Muscle layer of colon (tissue), 2 donors: ENCODE results near the gene RXRG.

Source experiments
- H3K27ac ChIP-seq: one replicate; pipeline ENCODE4 v1.7.0; 2013; ENCODE audit warnings: low read depth, mild to moderate bottlenecking, low read length, moderate library complexity
- H3K27me3 ChIP-seq, 2 donors: one replicate each; pipeline ENCODE4 v1.7.0; 2013; ENCODE audit warnings: low read length in 2 of 2, mild to moderate bottlenecking in 2 of 2; ENCODE audit not compliant: insufficient read depth in 2 of 2, control insufficient read depth in 1 of 2
- H3K36me3 ChIP-seq: one replicate; pipeline ENCODE4 v1.7.0; 2013; ENCODE audit warnings: mild to moderate bottlenecking, low read length; ENCODE audit not compliant: insufficient read depth
- H3K4me1 ChIP-seq: one replicate; pipeline ENCODE4 v1.7.0; 2013; ENCODE audit warnings: mild to moderate bottlenecking, low read length; ENCODE audit not compliant: insufficient read depth
- H3K4me3 ChIP-seq, 2 donors: one replicate each; pipeline ENCODE4 v1.7.0; 2013; ENCODE audit warnings: low read length in 2 of 2, low read depth in 1 of 2, mild to moderate bottlenecking in 1 of 2, moderate library complexity in 1 of 2
- H3K9ac ChIP-seq: one replicate; pipeline ENCODE4 v1.7.0; 2013; ENCODE audit warnings: low read length
- H3K9me3 ChIP-seq: one replicate; pipeline ENCODE4 v1.7.0; 2013; ENCODE audit warnings: mild to moderate bottlenecking, low read length
- donor health status: abdominal sarcoma.
- donor health status: Adenocarcinoma of cecum.

Gene RXRG

DNA sequence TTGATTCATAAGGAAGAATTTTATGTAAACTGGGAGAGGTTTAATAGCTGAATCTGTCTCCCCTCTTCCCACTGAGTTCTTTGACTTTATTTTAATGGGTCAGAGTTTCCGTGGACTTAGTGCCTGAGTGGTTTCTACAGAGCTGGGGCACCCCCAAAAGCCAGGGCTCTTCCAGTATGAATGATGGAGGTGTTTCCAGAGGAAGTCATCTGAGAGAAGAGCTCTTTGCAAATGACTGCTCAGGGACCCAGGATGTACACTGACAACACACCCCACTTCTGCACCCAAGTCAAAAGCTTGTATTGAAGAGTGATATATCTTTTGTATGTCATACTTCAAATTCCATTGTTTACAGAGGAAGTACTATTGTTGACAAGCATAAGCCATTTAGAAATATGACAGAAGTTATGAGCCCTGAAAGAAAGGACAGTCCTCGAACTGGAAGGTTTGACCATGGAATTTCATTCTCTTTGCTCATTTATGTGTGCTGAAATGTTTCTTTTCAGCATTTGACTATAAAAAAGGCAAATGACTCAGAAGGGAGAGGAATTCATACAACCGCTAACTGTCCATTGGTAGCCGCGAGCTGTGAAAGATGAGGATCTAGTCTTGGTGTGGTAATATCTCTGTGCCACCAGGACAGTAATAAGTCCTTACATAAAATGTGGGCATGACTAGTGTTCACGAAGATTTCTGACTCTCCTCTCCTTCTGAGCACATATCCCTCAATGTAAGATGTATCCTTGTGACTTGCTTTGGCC, 63.0 kb downstream of the RXRG start:
- Histone ChIP-seq H3K27me3 (no peaks in the 10 kb centered on the region), H3K36me3 (no peaks in the 10 kb centered on the region), H3K4me1 (peaks cover 11% of the 10 kb centered on the region), H3K4me3 (no peak overlapping the region), H3K27ac (no peak overlapping the region), H3K9ac (no peak overlapping the region), H3K9me3 (no peaks in the 10 kb centered on the region)

DNA sequence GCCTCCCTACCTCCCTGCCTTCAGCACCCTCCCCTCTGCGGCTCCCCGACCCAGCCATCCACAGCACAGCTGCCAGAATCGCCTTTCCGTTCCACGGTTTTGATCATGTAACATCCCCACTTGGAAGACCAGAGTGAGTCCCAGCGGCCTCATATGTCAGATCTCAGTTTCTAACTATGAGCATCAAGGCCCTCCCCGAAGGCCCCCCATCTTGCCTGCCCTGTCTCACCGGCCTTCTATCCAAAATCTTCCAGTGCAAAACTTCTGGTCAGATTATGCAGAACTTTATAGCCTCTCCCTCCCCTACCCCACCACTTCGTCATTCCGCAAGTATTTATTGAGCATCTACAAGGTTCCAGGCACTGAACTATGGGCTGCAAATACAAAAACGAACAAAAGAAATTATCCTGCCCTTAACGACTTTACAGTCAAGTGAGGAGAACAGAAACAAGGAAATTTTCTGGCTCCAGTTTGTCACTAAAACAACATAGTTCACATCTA, 68.1 kb downstream of the RXRG start:
- H3K27me3 ChIP-seq, result no peaks in the 10 kb centered on the region
- H3K9me3 ChIP-seq, result no peaks in the 10 kb centered on the region
- H3K27ac ChIP-seq, result peak overlapping the region; percentile 86
- no peak overlapping the region for H3K9ac ChIP-seq
- peaks cover 5% of the 10 kb centered on the region for H3K4me1 ChIP-seq
- no peaks in the 10 kb centered on the region for H3K36me3 ChIP-seq
- H3K4me3 ChIP-seq, result peak overlapping the region in 1 of 2 donors; percentile 58

DNA sequence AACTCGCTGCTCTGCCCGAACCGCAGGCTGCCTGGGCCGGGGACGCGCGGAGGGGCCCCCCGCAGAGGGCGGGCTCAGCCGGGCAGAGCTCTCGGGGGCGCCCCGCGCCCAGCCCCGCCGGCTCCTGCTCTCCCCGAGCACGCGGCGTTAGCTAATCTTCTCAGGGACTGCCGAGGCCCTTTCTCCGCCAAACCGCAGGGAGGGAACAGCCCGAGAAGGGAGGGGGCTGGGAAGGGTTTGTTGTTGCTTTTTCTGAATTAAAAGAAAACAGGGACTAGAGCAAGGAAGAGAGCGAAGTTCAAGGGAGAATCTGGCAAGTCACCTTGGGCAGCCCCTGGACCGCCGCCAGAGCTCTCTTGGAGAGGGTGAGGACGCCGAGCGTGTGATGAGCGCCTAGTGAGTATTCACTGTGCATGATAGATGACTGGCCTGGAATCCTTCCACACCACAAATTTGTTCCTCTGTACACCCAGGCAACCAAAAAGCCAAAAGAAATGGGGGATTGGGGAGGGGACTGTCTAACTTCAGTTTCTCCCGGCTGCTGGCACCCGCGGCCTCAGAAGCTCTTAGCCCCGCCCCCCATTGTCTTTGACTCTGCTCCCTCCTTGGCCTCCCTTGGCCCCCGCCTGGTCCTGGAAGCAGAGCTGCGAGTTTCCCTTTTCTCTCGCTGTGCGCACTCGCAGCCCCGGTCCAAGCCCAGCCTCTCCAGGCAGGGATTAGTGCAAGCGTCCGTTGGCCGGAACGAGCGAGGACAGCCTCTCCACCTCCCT, 68.7 kb downstream of the RXRG start:
- H3K9me3 ChIP-seq, result no peaks in the 10 kb centered on the region
- peaks cover 5% of the 10 kb centered on the region for H3K4me1 ChIP-seq
- H3K36me3 ChIP-seq, result no peaks in the 10 kb centered on the region
- peak overlapping the region; percentile 86 for H3K27ac ChIP-seq
- H3K4me3 ChIP-seq, result peak overlapping the region; percentile 58 to 60
- H3K9ac ChIP-seq, result peak overlapping the region; percentile 24
- no peaks in the 10 kb centered on the region for H3K27me3 ChIP-seq

DNA sequence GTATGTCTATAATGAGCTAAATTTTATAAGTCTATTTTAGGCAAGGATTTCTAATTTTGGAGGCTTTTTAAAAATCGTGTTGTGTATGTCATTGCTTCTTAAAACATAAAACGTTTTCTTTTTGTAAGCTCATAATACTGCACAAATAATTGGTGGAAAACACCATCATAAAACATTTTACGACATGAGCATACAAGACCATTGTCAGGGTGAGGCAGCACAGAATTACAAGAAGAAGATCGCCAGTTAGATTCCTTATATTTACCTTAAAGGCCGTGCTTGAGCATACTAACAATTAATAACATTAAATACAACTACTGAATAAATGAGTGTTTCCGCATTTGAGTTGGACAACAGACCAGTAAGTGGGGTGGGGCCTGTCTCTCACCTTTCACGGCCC, 69.3 kb downstream of the RXRG start:
- Histone ChIP-seq H3K4me1 (peaks cover 5% of the 10 kb centered on the region), H3K36me3 (no peaks in the 10 kb centered on the region), H3K9ac (peak overlapping the region; percentile 24), H3K4me3 (peak overlapping the region in 1 of 2 donors; percentile 58), H3K27me3 (no peaks in the 10 kb centered on the region), H3K27ac (peak overlapping the region; percentile 86), H3K9me3 (no peaks in the 10 kb centered on the region)

DNA sequence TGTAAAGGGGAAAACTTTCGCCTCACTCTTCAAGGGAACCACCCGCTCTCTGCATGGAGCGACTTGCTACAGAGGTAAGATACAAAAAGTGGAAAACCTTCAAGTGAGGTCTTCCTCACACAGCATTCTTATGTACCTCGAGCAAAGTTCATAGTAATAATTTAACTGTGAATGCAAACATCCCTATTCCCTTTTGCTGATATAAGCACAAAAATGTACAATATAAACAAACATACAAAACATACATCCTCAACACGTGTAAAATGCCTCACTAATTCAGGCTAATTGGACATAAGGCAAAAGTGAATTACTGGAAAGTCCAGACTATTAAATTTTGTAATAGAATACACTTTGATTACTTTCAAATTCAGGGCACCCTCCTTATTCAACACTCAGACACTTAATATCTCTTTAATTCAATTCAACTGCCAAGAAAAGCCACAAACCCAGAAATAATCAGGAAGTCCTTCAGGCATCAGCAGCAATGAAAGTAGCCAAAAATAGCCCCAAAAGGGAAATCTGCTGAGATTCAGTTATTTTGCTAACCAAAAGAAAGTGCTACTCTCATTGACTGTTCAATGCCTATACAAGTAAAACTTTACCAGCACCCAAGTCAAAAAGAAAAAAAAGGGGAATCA, 73.2 kb downstream of the RXRG start:
- Histone ChIP-seq H3K9me3 (no peaks in the 10 kb centered on the region), H3K27me3 (no peaks in the 10 kb centered on the region), H3K4me3 (no peak overlapping the region), H3K36me3 (no peaks in the 10 kb centered on the region), H3K9ac (no peak overlapping the region), H3K4me1 (peaks cover 5% of the 10 kb centered on the region), H3K27ac (no peak overlapping the region)

DNA sequence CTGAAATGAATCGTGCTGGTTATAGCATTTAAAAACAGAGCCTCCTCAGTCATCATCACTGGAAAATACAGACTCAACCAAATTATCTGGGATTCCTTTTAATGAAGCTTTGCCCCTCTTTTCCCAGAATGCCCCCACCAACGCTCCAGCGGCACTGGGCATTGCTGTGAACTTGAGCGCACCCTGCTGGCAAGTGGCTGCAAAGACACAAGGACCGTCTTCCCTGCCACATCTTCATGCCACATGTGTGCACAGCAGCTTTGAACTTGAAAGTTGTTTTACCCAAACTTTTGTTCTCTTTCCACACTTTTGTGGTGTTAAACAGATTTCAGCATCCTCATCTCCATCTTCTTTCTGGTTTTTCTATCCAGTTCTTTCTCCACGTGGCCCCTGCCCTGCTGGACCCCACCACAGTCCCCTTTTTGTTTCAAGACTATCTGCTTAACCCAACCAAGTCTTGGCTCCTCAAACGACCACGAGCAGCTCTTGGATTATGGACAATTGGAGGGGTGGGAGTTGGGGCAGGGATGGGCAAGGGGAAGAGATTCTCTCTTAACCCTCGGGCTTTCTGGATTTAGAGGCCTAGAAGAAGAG, 75.6 kb downstream of the RXRG start:
- H3K4me1 ChIP-seq, result peaks cover 9% of the 10 kb centered on the region
- no peaks in the 10 kb centered on the region for H3K36me3 ChIP-seq
- no peak overlapping the region for H3K27ac ChIP-seq
- no peaks in the 10 kb centered on the region for H3K9me3 ChIP-seq
- no peak overlapping the region for H3K9ac ChIP-seq
- no peak overlapping the region for H3K4me3 ChIP-seq
- H3K27me3 ChIP-seq, result no peaks in the 10 kb centered on the region

DNA sequence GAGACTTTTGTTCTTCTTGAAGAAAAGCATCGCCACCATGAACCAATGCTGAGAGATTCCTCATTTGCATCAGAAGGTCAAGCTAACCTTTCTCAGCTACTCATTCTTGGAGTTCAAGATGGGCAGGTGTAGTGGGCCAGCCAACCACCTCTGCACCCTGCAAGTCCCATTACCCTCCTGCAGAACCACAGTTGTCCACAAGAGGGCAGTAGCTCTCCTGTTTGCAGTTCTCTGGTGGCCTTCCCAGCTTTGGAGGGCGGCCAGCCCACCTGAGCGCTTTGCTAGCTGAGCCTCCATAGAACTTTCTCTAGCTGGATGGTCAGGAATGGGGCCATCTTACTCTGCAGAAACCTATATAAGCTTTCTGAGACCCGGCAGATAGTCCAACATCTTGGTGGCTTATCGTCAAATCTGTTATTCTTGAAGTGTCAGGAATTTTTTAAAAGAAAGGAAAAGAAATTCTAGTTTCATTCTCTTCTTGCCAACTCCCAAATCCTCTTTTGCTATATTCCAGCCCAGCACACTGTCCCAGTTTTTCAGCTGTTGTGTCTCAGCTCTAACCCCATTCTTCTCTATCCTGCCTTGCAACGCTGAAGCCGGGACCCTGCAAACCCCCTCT, 77.4 kb downstream of the RXRG start:
- Histone ChIP-seq H3K4me1 (peaks cover 9% of the 10 kb centered on the region), H3K9ac (no peak overlapping the region), H3K4me3 (no peak overlapping the region), H3K36me3 (no peaks in the 10 kb centered on the region), H3K9me3 (no peaks in the 10 kb centered on the region), H3K27me3 (no peaks in the 10 kb centered on the region), H3K27ac (no peak overlapping the region)

DNA sequence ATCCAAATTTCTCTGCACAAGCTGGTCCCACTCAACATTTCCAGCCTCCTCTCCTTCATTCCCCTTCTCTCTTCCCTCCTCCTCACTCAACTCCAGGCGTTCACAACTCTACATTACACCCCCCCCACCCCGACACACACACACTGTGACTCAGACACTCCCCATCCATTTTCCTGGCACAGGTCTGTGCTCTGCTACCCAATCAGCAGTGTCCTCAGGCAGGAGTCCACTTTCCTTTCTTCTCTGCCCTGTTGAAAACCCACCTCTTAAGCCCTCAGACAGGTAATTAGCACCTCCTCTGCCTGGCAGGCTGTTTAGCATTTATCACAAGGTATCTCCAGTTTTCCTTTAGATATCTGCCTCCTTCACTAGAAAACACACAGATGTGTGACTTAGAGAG, 79.6 kb downstream of the RXRG start:
- Histone ChIP-seq H3K9me3 (no peaks in the 10 kb centered on the region), H3K27ac (no peak overlapping the region), H3K27me3 (no peaks in the 10 kb centered on the region), H3K4me1 (peaks cover 9% of the 10 kb centered on the region), H3K9ac (no peak overlapping the region), H3K4me3 (no peak overlapping the region), H3K36me3 (no peaks in the 10 kb centered on the region)

DNA sequence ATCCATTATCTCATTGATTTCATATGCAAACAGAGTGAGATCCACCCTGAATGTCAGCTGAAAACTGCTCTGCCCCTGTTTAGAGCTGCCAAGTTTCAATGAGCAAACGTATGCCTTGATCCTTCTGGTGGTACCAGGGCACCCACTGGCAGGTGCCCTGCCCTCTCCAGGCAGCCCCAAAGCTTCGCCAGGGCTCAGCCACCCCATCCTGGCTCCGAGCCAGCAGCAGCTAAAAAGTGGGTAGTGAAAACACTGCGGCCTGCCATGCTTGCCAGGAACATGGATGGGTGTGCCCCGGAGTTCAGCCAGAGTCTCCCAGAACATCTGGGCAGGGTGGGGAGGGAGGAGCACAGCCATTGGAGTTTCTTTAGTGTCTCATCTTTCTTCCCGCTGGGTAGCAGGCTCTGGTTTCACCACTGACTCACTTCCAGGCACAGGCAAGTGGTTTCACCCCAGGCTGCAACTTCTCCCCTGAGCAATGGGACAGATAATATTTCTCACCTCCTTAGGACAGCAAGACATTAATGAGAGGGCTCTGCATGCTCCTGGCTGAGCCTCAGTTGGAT, 80.3 kb downstream of the RXRG start:
- H3K9me3 ChIP-seq, result no peaks in the 10 kb centered on the region
- H3K9ac ChIP-seq, result no peak overlapping the region
- peaks cover 9% of the 10 kb centered on the region for H3K4me1 ChIP-seq
- H3K27me3 ChIP-seq, result no peaks in the 10 kb centered on the region
- H3K27ac ChIP-seq, result no peak overlapping the region
- H3K4me3 ChIP-seq, result no peak overlapping the region
- no peaks in the 10 kb centered on the region for H3K36me3 ChIP-seq

DNA sequence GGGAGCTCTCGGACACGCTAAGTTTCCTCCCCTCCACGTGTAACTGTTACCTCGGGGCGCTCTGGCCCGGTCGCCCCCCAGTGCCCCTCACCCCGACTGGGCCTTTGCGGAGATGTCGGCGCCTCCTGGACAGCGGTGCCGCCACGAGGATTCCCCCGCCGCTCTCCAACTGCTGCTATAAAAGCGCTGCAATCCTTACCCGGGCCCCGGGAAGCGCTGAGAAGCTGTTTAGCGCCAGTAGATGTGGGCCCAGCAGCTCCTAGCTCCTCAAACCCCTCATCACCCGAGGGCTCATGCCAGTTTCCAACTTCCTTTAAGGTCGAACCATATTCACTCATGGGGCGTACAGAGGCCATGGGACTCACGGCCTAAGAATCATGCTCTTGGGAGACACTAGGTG, 88.0 kb downstream of the RXRG start:
- Histone ChIP-seq H3K27me3 (peaks cover 49 to 63% of the 10 kb centered on the region in 2 donors), H3K4me1 (peaks cover 12% of the 10 kb centered on the region)

More for the DNA sequence above, 88.0 kb downstream of the RXRG start:
- no peak overlapping the region for H3K9ac ChIP-seq
- H3K4me3 ChIP-seq, result no peak overlapping the region
- H3K27ac ChIP-seq, result no peak overlapping the region
- no peaks in the 10 kb centered on the region for H3K9me3 ChIP-seq
- H3K36me3 ChIP-seq, result no peaks in the 10 kb centered on the region
